ENCODE data around the gene KCNK4. TPM values are rescaled to one million over a fixed set of nuclear protein-coding genes. Genes with fewer than 3 reads are reported as not detected.
A peak's percentile ranks its signal among the peaks of the same experiment; 100 is the strongest.

Gene KCNK4
- total and polyA plus RNA-seq, 2 donors (not counting 3 experiments of a cell fraction or from before 2014, with no cell fraction given), result 0.06 to 0.44 TPM

- Histone ChIP-seq H3K9ac (replicated peaks; ENCODE audit: extremely low read depth, insufficient read depth, low read length) (no peak overlapping the region), H4K20me1 (replicated peaks; ENCODE audit: control insufficient read depth, extremely low read depth, insufficient read depth, low read length) (no peaks in the 10 kb centered on the region), H3K79me2 (ENCODE audit: control insufficient read depth, insufficient read depth, low read length) (peaks cover 40% of the 10 kb centered on the region), H3K9me3 (replicated peaks; ENCODE audit: control insufficient read depth, insufficient read depth, low read length) (no peaks in the 10 kb centered on the region), H3K4me2 (ENCODE audit: insufficient read depth, low read length) (no peak overlapping the region), H2AFZ (ENCODE audit: low read depth, low read length) (no peak overlapping the region), H3K4me1 (ENCODE audit: control insufficient read depth, extremely low read depth, insufficient read depth, low read length) (peaks cover 21% of the 10 kb centered on the region), H3K27ac (ENCODE audit: insufficient read depth, low read depth, low read length) (no peak overlapping the region), H3K4me3 (replicated peaks in 1 of 3; ENCODE audit: insufficient read depth in 1 of 3, low read depth in 1 of 3, low read length in 3 of 3) (no peak overlapping the region), H3K27me3 (ENCODE audit: control insufficient read depth in 2 of 2, insufficient read depth in 2 of 2, low read length in 2 of 2) (no peaks in the 10 kb centered on the region), H3K9me1 (replicated peaks; ENCODE audit: control insufficient read depth, extremely low read depth, insufficient read depth, low read length) (no peaks in the 10 kb centered on the region), H3K36me3 (ENCODE audit: control insufficient read depth in 2 of 2, extremely low read depth in 1 of 2, insufficient read depth in 2 of 2, low read length in 2 of 2) (peaks cover 0 to 15% of the 10 kb centered on the region in 2 experiments)
- FAIRE-seq (no peak), DNase-seq (ENCODE audit: low read depth, low spot score) (no peak)
- intact Hi-C loops (cut with micrococcal nuclease) (loop anchor here (5.0 kb wide), 1 partner anchor 114 kb away; the partner anchor contains the start of gene RPS6KA4), dilution Hi-C loops (cut with MboI; ENCODE audit: extremely low pct_ligation_motif_present, low sequenced_read_pairs) (no loop called here)
- ChIA-PET POLR2A (no interaction called here), CTCF (interaction anchor here (0.9 to 5.0 kb wide), 4 partner anchors 20 to 57 kb away, joined by 3 to 36 read pairs (median 15); partner anchors contain the start of gene CATSPERZ)
- TF ChIP-seq FOS (IDR thresholded peaks at IDR 0.05; ENCODE audit: borderline replicate concordance, insufficient read depth, low read length) (no peak), POLR2A (IDR thresholded peaks at IDR 0.05; ENCODE audit: low read depth, low read length) (peak; percentile 59), POLR2AphosphoS5 (IDR thresholded peaks at IDR 0.05; ENCODE audit: insufficient read depth, low read depth, low read length) (peak; percentile 70)
- TSS peak; percentile 13 for BruUV-seq (replicated peaks)
Observed at GRCh38 chr11:64243236-64243854, 47.8 kb upstream of the KCNK4 start.

- TF ChIP-seq GATA2 (IDR thresholded peaks at IDR 0.05; ENCODE audit: insufficient read depth, insufficient read length, low read depth, low read length) (no peak), POLR2A (IDR thresholded peaks at IDR 0.05; ENCODE audit: low read depth, low read length) (no peak), JUN (IDR thresholded peaks at IDR 0.05; ENCODE audit: borderline replicate concordance, insufficient read depth, insufficient read length, low read depth) (no peak), MYC (IDR thresholded peaks at IDR 0.05; ENCODE audit: low read depth, low read length) (no peak), EZH2 (IDR thresholded peaks at IDR 0.05; ENCODE audit: borderline replicate concordance, low read depth, low read length, severe bottlenecking) (no peak), FOS (IDR thresholded peaks at IDR 0.05; ENCODE audit: borderline replicate concordance, insufficient read depth, low read length) (no peak), POLR2AphosphoS5 (IDR thresholded peaks at IDR 0.05; ENCODE audit: insufficient read depth, low read depth, low read length) (no peak), MAX (IDR thresholded peaks at IDR 0.05; ENCODE audit: insufficient read depth, insufficient read length) (no peak)
- TF ChIP-seq, protein P1, sequence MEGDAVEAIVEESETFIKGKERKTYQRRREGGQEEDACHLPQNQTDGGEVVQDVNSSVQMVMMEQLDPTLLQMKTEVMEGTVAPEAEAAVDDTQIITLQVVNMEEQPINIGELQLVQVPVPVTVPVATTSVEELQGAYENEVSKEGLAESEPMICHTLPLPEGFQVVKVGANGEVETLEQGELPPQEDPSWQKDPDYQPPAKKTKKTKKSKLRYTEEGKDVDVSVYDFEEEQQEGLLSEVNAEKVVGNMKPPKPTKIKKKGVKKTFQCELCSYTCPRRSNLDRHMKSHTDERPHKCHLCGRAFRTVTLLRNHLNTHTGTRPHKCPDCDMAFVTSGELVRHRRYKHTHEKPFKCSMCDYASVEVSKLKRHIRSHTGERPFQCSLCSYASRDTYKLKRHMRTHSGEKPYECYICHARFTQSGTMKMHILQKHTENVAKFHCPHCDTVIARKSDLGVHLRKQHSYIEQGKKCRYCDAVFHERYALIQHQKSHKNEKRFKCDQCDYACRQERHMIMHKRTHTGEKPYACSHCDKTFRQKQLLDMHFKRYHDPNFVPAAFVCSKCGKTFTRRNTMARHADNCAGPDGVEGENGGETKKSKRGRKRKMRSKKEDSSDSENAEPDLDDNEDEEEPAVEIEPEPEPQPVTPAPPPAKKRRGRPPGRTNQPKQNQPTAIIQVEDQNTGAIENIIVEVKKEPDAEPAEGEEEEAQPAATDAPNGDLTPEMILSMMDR (IDR thresholded peaks at IDR 0.05; ENCODE audit: extremely low read depth in 1 of 2, insufficient read depth in 1 of 2, low read depth in 1 of 2, low read length in 2 of 2), result no peak
- H3K4me1 ChIP-seq (ENCODE audit: control insufficient read depth, extremely low read depth, insufficient read depth, low read length), result peaks cover 21% of the 10 kb centered on the region
- no peak overlapping the region for H3K4me3 ChIP-seq (replicated peaks in 1 of 3; ENCODE audit: insufficient read depth in 1 of 3, low read depth in 1 of 3, low read length in 3 of 3)
- no peaks in the 10 kb centered on the region for H3K9me1 ChIP-seq (replicated peaks; ENCODE audit: control insufficient read depth, extremely low read depth, insufficient read depth, low read length)
- no peak overlapping the region for H2AFZ ChIP-seq (ENCODE audit: low read depth, low read length)
- ChIA-PET POLR2A (no interaction called here), CTCF (interaction anchor here (0.9 to 5.0 kb wide), 6 partner anchors 19 to 59 kb away, joined by 3 to 36 read pairs (median 4); partner anchors contain the start of gene CATSPERZ)
- H3K9me3 ChIP-seq (replicated peaks; ENCODE audit: control insufficient read depth, insufficient read depth, low read length), result no peaks in the 10 kb centered on the region
- DNase-seq (ENCODE audit: low read depth, low spot score) (no peak), FAIRE-seq (no peak)
- no peaks in the 10 kb centered on the region for H4K20me1 ChIP-seq (replicated peaks; ENCODE audit: control insufficient read depth, extremely low read depth, insufficient read depth, low read length)
- no peaks in the 10 kb centered on the region for H3K27me3 ChIP-seq (ENCODE audit: control insufficient read depth in 2 of 2, insufficient read depth in 2 of 2, low read length in 2 of 2)
- H3K27ac ChIP-seq (ENCODE audit: insufficient read depth, low read depth, low read length), result no peak overlapping the region
- intact Hi-C loops (cut with micrococcal nuclease) (loop anchor here (5.0 kb wide), 1 partner anchor 113 kb away; the partner anchor contains the start of gene RPS6KA4), dilution Hi-C loops (cut with MboI; ENCODE audit: extremely low pct_ligation_motif_present, low sequenced_read_pairs) (no loop called here)
- H3K4me2 ChIP-seq (ENCODE audit: insufficient read depth, low read length), result no peak overlapping the region
- BruUV-seq (replicated peaks), result no TSS peak
- no peak overlapping the region for H3K9ac ChIP-seq (replicated peaks; ENCODE audit: extremely low read depth, insufficient read depth, low read length)
- H3K79me2 ChIP-seq (ENCODE audit: control insufficient read depth, insufficient read depth, low read length), result peaks cover 40% of the 10 kb centered on the region
- H3K36me3 ChIP-seq (ENCODE audit: control insufficient read depth in 2 of 2, extremely low read depth in 1 of 2, insufficient read depth in 2 of 2, low read length in 2 of 2), result peaks cover 0 to 12% of the 10 kb centered on the region in 2 experiments
Observed at GRCh38 chr11:64244107-64244506, 47.0 kb upstream of the KCNK4 start.

All from endothelial cell of umbilical vein (primary cell).